NCI-H345 treated with DMSO at 0.1 percent for 48 hours (cell line): Measurements from ENCODE around the gene TEX9.

Source experiments
- DNase-seq: peaks from one replicate; lab custom pipeline; 2025; ENCODE audit not compliant: unreplicated experiment; lab: John Stamatoyannopoulos, UW

TEX9 gene

DNA sequence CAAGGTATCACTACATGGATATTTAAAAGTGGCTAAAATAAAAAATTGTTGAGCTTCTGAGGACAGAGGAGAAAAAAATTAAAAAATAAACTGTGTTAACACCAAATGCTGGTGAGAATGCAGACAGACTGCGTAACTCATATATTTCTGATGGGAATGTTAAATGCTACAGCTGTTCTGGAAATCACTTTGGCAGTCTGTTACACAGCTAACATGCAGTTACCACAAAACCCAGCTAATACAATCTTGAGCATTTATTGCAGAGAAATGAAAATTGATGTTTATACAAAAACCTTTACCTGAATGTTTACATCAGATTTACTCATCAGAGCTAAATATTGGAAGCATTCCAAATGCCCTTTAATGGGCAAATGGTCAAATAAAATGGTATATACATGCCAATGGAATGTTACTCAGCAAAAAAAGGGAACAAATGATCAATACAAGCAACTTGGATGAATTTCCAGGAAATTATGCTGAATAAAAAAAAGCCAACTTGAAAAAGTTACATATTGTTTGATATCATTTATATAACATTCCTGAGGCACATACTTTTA, 75.1 kb downstream of the TEX9 start:
- DNase-seq = no peak

DNA sequence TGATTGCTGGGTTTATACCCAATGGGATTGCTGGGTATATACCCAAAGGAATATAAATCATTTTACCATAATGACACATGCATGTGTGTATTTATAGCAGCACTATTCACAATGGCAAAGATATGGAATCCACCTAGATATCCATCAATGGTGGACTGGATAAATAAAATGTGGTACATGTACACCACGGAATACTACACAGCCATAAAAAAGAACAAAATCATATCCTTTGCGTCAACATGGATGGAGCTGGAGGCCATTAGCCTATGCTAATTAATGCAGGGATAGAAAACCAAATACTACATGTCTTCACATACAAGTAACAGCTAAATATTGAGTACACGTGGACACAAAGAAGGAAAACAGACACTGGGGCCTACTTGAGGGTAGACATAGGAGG, 77.1 kb downstream of the TEX9 start:
- DNase-seq = no peak

DNA sequence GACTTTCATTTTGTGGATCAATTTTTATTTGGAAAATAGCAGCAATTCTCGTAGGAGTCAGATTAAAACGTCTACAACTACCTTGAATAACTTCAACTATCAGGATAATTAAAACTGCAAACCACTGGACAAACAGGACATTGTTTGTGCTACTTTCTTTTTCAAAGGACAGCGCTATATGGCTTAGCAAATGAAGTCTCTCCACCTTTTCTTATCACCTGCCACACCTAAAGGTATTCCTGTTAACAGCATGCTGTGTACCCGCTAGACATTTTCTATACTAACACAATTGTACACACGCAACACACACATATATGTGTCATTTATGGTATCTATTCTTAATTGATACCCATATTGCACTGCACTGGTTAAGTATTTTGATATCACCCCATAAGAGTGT, 80.5 kb downstream of the TEX9 start:
- DNase-seq = no peak

DNA sequence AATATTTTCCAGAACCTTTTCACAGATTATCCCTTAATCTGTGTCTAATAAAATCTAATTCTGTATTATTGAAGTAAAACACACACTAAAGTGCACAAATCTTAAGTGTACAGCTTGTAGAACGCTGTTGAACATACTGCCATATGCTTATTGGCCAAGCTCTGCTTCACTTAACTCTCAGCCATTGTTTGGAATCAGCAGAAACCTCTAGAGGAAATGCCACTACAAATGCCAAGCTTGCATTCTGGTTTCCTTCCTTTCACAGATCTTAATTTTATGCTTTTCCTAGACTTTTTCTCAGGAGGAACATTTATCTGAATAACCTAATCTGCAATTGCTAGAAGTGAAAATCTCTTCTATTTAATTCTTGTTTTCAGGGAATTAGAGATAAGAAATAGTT, 89.6 kb downstream of the TEX9 start:
- no peak for DNase-seq

DNA sequence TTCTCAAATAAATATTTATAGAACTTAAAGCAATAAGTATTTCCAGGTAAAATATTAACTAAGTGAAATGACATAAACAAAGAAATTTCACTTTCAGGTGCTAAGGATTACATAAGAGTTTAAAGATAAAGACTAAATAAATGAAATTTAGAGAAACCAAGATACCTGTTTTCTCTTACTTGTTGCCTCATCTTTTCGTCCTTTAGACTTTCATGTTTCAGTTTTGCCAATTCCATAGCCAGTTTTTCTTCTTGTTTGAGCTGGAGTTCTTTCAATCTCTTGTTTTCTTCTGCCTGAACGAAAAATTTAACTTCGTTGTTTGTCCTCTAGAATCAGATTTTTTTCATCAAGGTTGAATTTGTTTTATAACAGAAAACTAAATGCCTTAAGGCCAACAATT, 91.0 kb downstream of the TEX9 start:
- no peak for DNase-seq

DNA sequence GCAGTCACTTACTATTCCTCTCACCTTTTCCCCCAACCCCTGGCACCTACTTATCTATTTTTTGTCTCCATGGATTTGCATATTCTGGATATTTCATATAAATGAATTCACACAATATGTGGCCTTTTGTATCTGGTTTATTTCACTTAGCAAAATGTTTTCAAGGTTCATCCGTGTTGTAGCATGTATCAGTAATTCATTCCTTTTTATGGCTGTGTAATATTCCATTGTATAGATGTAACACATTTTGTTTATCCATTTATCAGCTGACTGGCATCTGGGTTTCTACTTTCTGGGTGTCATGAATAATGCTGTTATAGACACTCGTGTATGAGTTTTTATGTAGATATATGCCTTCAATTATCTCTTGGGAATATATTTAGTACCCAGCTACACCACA, 93.9 kb downstream of the TEX9 start:
- no peak for DNase-seq

DNA sequence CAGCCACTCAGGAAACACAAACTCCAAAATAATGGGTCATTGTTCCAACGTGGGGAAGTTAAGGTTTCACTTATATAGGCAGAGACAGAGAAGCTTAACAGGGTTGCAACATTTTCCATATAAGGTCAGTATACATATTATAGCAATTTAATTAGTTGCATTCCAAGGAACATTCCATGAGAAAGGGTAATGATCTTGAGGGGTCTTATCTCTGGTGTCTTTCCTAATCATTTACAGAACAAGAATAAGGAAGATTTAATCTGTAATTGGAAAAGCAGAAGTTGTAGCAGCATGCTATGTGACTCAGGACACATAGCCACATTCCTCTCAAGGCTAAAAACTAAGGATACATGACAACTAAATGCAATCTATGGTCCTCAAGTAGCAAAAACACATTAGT, 94.8 kb downstream of the TEX9 start:
- no peak for DNase-seq

DNA sequence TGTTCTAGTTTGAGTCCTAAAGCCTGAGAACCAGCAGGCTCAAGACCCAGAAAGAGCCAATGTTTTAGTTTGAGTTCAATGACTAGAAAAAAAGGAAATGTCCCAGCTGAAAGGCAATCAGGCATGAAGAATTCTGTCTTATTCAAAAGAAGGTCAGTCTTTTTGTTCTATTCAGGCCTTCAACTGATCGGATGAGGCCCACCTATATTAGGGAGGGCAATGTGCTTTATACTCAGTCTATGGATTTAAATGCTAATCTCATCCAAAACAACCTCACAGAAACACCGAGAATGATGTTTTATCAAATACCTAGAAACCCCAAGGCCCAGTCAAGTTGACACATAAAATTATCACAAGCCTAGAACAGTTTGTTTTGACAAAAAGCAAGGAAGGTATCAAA, 95.7 kb downstream of the TEX9 start:
- DNase-seq = no peak

DNA sequence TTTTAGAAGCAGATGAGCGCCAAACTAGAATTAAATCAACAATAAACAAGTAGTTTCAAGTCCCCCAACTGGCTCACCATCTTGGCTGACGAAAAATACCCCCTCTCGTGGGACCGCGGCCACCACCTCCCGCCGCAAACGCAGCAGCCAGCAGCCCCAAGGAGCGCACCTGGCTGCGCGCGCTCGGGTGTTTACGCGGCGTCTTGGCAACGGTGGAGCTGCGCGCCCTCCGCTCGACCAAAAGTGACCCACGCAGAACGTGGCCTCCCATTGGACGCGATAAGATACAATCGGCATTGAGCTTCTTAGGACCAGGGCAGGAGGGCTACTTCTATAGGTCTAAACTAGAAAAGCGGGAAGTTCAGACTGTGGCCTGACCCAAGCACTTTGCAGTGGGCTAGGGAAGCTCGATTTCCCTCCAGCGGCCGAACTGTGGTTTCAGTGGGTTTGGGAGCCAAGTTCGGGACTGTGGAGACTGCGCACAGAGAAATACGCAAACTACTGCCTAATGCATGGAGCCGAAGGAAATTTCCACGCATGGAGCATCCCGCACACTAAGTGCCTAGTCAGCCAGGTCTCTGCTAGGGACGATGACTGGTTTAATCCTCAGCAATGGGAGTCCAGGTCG, 99.8 kb downstream of the TEX9 start, which contains the start of gene MNS1:
Gene MNS1 (minus strand): TSS at position 245 of the 628 bp plus-strand sequence. CDS start 165 bp downstream, at position 80.
- peak; percentile 67 for DNase-seq

DNA sequence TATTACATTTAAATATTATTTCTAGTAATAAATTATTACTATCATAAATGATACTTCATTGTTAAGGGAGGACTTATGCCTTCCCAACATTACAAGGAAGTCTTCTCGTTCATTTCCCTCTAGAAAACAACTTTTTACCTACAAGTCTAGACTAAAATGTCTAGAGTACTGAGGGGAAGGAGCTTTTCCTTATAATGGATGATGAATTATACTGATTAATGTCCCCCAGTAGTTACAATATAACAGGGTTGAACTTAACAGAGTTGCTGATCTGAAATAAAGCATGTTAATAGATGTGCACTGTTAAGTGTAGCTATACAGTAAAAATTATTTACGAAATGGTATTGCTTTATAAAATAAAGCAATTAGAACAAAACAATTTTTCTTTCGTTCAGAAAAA, 102.4 kb downstream of the TEX9 start:
- DNase-seq = no peak

DNA sequence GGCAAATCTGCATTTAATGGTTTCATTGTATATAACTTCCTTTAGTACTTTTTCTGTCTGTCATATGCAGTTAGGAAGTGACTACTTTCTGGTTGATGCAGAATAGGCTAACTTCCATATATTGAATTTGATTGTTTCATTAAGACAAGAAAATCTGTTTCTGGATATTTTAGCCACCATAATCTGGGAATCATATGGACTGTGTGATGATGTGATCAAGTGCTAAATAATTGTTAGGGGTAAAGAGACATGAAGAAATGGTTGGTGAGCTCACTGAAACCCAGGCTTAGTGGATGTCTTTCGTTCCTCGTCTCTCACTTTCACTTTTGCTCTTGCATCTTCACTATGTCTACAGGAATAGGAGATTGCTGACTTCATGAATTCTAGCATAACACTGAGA, 103.2 kb downstream of the TEX9 start:
- no peak for DNase-seq

DNA sequence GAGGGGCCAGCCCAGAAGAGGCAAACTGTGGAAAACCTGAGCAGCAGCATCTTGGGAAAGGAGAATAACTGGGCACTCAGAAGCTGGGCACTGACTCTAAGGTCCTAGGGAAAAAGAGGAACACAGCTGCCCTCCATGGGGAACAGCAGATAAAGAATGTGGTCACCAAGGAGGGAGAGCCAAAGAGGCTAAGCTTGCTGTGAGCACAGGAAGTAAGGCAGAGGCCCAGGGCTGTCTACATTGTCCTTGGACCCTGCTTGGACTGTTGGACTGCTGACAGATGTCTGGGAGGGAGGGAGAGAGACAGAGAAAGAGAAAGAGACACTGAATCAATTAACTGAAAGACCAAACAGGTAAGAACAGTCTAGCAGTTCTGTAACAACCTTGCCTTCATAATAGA, 104.3 kb downstream of the TEX9 start:
- DNase-seq = no peak

DNA sequence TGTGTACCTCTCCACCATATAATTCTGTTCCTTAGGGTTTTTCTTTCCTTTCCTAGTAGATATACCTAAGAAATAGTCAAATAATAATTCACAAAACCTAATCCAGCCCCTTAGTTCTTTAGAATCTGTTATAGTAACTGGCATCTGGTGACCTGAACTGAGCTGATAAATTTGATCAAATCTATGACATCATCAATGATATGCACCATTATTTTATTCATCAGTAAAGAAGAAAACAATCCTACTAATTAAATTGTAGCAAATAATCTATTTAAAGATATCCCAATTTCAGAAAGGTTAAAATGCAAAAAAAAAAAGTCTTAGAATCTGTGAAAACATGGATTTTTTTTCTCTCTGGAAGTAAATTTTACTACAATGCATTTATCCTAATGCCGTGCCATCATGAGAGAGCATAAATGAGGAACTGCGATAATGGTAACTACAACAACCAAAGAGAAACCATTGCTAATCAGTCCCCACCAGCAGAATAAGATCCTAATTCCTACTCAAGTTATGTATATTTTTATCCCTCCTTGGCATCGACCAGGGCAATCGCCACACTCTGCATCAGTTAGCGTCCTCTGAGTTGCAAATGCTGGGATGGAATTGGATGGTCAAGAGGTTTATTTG, 106.3 kb downstream of the TEX9 start:
- DNase-seq = no peak

DNA sequence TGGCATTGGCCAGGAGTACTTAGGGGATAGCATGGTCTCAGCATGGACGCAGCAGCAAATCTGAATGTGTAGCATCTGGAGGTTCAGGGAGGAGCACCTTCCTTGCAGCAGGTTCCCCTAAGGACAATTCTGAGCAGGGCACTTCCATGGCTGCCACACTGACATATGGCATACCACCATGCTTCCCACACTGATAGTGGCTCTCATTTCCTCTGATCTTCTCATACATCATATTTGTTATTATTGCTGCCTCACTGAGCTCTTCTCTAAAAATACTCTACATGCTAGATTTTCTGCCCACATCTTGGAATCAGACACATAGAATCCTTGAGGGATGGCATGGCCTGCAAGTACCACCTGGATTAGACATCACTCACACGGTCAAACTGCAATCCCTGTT, 107.1 kb downstream of the TEX9 start:
- DNase-seq = no peak

DNA sequence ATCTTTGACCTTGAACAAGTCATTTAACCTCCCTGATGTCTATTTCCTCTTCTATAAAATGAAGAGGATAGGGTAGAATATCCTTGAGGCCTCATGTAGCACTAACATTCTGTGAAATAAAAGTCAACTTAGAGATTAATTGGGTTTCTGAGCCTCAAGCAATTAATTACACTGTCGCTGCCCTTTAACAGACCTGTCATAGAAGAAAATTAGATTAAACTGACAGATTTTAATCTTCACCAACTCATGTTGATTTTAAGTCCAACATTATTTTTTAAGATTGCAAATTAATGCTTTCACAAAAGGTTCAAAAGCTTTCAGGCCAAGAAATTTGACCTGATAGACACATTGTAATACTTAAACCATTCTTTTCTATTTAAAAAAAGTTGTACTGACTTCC, 107.8 kb downstream of the TEX9 start:
- no peak for DNase-seq

DNA sequence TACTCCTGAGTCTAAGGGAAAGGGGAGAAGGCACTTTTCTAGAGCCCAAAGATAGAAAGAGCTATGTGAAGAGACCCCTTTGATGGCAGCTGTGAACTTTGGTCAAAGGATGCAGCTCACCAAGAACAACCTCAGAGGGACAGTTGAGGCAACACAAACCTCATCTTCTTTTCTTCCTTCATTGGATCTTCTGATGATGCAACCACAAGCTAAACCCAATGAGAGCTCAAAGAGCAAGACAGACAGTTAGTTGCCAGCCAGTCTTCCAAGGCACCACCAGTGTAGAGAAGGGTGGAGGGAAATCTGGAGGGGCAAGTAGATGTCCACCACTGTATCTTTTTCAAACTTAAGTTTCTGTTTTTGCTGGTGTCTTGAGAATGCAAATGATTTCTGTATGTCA, 110.1 kb downstream of the TEX9 start:
- no peak for DNase-seq
